Colonic mucosa (tissue), 4 donors: Measurements from ENCODE around the gene PBXIP1. TPM values are rescaled to one million over a fixed set of nuclear protein-coding genes. Genes with fewer than 3 reads are reported as not detected.
A peak's percentile ranks its signal among the peaks of the same experiment; 100 is the strongest.

Source experiments
- DNase-seq: peaks from one replicate; pipeline ENCODE4 v3.0.0-alpha.2; 2020
- H3K27ac ChIP-seq: fragments of 200-600 bp; one replicate; pipeline ENCODE4 v1.8.0; 2021
- H3K27me3 ChIP-seq: fragments of 200-600 bp; one replicate; pipeline ENCODE4 v1.8.0; 2021
- H3K36me3 ChIP-seq: fragments of 200-600 bp; one replicate; pipeline ENCODE4 v1.8.0; 2021
- H3K4me1 ChIP-seq: fragments of 200-600 bp; one replicate; pipeline ENCODE4 v1.8.0; 2021; ENCODE audit warnings: mild to moderate bottlenecking
- H3K4me3 ChIP-seq: fragments of 200-600 bp; one replicate; pipeline ENCODE4 v1.8.0; 2021
- H3K9ac ChIP-seq, 2 donors: one replicate each; pipeline ENCODE4 v1.7.0; 2013; ENCODE audit warnings: control low read depth in 2 of 2, low read depth in 2 of 2, low read length in 2 of 2
- H3K9me3 ChIP-seq: fragments of 200-600 bp; one replicate; pipeline ENCODE4 v1.8.0; 2021
- CTCF ChIP-seq: fragments of 200-600 bp; IDR thresholded peaks from one replicate; pipeline ENCODE4 v1.8.0; 2022; ENCODE audit warnings: antibody characterized with exemption, mild to moderate bottlenecking
- intact Hi-C: fragments of 100-400 bp; cut with DNase I; formaldehyde crosslinking; loops from one replicate; pipeline ENCODE4 v1.14.1; 2022
- total RNA-seq, 2 donors: library from RNA; stranded (reverse); fragmentation: NEBNext Ultra II Directional in 1 of 2; extraction: Animal tissue kit (Norgen Biotek cat#: 25700) in 1 of 2; gene quantifications; one replicate each; pipeline ENCODE4 v1.2.1, GENCODE V29; 2021
- donor health status: healthy.
- donor health status: DM: no; HTN: no; CAD: no.
- donor health status: DM: no; HTN: no; CAD: no.

Gene PBXIP1
- total RNA-seq, 2 donors from 2014 or later: 22.0 to 51.4 TPM

GRCh38 chr1:154934358-154934948, 21.4 kb downstream of the PBXIP1 start:
- no peak for TF ChIP-seq CTCF
- H3K9me3 ChIP-seq: no peaks in the 10 kb centered on the region
- no peaks in the 10 kb centered on the region for H3K36me3 ChIP-seq
- H3K4me1 ChIP-seq: no peaks in the 10 kb centered on the region
- no peak overlapping the region for H3K27ac ChIP-seq
- H3K9ac ChIP-seq: no peak overlapping the region
- intact Hi-C loops: no loop called here
- no peak overlapping the region for H3K4me3 ChIP-seq
- H3K27me3 ChIP-seq: no peaks in the 10 kb centered on the region
- DNase-seq: no peak

GRCh38 chr1:154931940-154932487, 23.9 kb downstream of the PBXIP1 start:
- TF ChIP-seq CTCF: no peak
- Histone ChIP-seq H3K4me1 (no peaks in the 10 kb centered on the region), H3K9me3 (no peaks in the 10 kb centered on the region), H3K4me3 (no peak overlapping the region), H3K36me3 (no peaks in the 10 kb centered on the region), H3K27ac (peak overlapping the region; percentile 84), H3K27me3 (no peaks in the 10 kb centered on the region), H3K9ac (peak overlapping the region in 1 of 2 donors; percentile 60)
- intact Hi-C loops: no loop called here
- DNase-seq: peak; percentile 95

GRCh38 chr1:154926201-154926600, 29.7 kb downstream of the PBXIP1 start:
- no peak for DNase-seq
- Histone ChIP-seq H3K27me3 (no peaks in the 10 kb centered on the region), H3K36me3 (peaks cover 8% of the 10 kb centered on the region), H3K9me3 (no peaks in the 10 kb centered on the region), H3K4me3 (no peak overlapping the region), H3K27ac (no peak overlapping the region), H3K9ac (no peak overlapping the region), H3K4me1 (no peaks in the 10 kb centered on the region)
- TF ChIP-seq CTCF: no peak
- intact Hi-C loops: no loop called here

- Histone ChIP-seq H3K4me1 (no peaks in the 10 kb centered on the region), H3K36me3 (peaks cover 8% of the 10 kb centered on the region), H3K27me3 (no peaks in the 10 kb centered on the region), H3K9ac (no peak overlapping the region), H3K4me3 (no peak overlapping the region), H3K9me3 (no peaks in the 10 kb centered on the region), H3K27ac (no peak overlapping the region)
- TF ChIP-seq CTCF: no peak
- no peak for DNase-seq
- intact Hi-C loops: no loop called here
These were observed 30.3 kb downstream of the PBXIP1 start for GRCh38 chr1:154925335-154926170.

GRCh38 chr1:154923695-154924094, 32.2 kb downstream of the PBXIP1 start:
- DNase-seq: no peak
- no peaks in the 10 kb centered on the region for H3K27me3 ChIP-seq
- TF ChIP-seq CTCF: no peak
- H3K4me3 ChIP-seq: no peak overlapping the region
- no peak overlapping the region for H3K9ac ChIP-seq
- intact Hi-C loops: no loop called here
- no peak overlapping the region for H3K27ac ChIP-seq
- no peaks in the 10 kb centered on the region for H3K4me1 ChIP-seq
- H3K36me3 ChIP-seq: peaks cover 8% of the 10 kb centered on the region
- H3K9me3 ChIP-seq: no peaks in the 10 kb centered on the region
